ENCODE measurements around the gene KIF23.

Gene KIF23

DNA sequence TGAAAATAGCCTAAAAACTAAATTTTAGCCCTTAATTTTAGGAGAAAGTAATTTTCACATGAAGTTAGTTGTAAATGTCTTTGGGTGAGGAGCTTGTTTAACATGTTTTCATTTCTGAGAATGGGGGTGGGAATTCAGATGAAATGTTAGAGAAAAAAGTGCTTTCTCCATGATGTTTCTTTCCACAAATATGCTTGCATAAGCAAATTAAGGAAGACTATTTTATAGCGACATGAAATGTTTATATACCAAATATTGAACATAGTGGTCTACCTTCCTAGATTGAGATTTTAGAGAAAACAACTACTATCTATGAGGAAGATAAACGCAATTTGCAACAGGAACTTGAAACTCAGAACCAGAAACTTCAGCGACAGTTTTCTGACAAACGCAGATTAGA, 25.5 kb downstream of the KIF23 start:
- Histone ChIP-seq H3K4ac (ENCODE audit: low read length) (no peak overlapping the region), H4K8ac (ENCODE audit: low read depth, low read length) (no peak overlapping the region), H4K91ac (ENCODE audit: low read depth, low read length, poor library complexity) (no peak overlapping the region), H3K4me3 (ENCODE audit: low read length in 2 of 2) (no peak overlapping the region), H3K18ac (ENCODE audit: low read length) (no peak overlapping the region), H2BK120ac (ENCODE audit: low read depth, low read length) (no peak overlapping the region), H3K4me2 (ENCODE audit: insufficient read depth, low read length, poor library complexity, severe bottlenecking) (no peak overlapping the region), H3K27me3 (ENCODE audit: control insufficient read depth in 3 of 3, insufficient read depth in 3 of 3, low read depth in 1 of 3, low read length in 3 of 3) (no peaks in the 10 kb centered on the region), H3K14ac (ENCODE audit: low read length) (no peak overlapping the region), H3K36me3 (replicated peaks in 1 of 2; ENCODE audit: control insufficient read depth in 2 of 2, insufficient read depth in 2 of 2, low read length in 2 of 2) (peaks cover 27 to 100% of the 10 kb centered on the region in 2 donors), H2BK15ac (ENCODE audit: low read length) (no peak overlapping the region), H3K27ac (replicated peaks; ENCODE audit: low read length) (no peak overlapping the region), H2AFZ (ENCODE audit: low read length) (no peak overlapping the region), H3K23ac (ENCODE audit: low read depth, low read length, poor library complexity) (no peak overlapping the region), H2AK5ac (ENCODE audit: low read depth, low read length) (no peak overlapping the region), H3K9ac (ENCODE audit: low read depth, low read length, poor library complexity) (no peak overlapping the region), H2BK12ac (ENCODE audit: low read length) (no peak overlapping the region), H2BK5ac (ENCODE audit: low read length) (no peak overlapping the region), H3K9me3 (replicated peaks in 1 of 2; ENCODE audit: control insufficient read depth in 2 of 2, insufficient read depth in 1 of 2, low read depth in 1 of 2, low read length in 2 of 2) (no peaks in the 10 kb centered on the region), H3K4me1 (ENCODE audit: control insufficient read depth in 2 of 2, insufficient read depth in 1 of 2, low read depth in 1 of 2, low read length in 2 of 2) (no peaks in the 10 kb centered on the region), H3K79me1 (ENCODE audit: low read depth, low read length) (peaks cover 3% of the 10 kb centered on the region)
- DNase-seq (ENCODE audit: low spot score), result no peak
- WGBS, 2 donors (ENCODE audit: extremely low coverage in 2 of 2, insufficient read length in 2 of 2, insufficient replicate concordance in 1 of 2), result no CpG with 5 or more reads among the region's 4 CpGs

- no peak overlapping the region for H3K18ac ChIP-seq (ENCODE audit: low read length)
- H3K4me1 ChIP-seq (ENCODE audit: control insufficient read depth in 2 of 2, insufficient read depth in 1 of 2, low read depth in 1 of 2, low read length in 2 of 2), result no peaks in the 10 kb centered on the region
- H2AFZ ChIP-seq (ENCODE audit: low read length), result no peak overlapping the region
- H2BK12ac ChIP-seq (ENCODE audit: low read length), result no peak overlapping the region
- no peak overlapping the region for H3K4me3 ChIP-seq (ENCODE audit: low read length in 2 of 2)
- no peak overlapping the region for H2BK5ac ChIP-seq (ENCODE audit: low read length)
- no peak overlapping the region for H3K4ac ChIP-seq (ENCODE audit: low read length)
- H3K4me2 ChIP-seq (ENCODE audit: insufficient read depth, low read length, poor library complexity, severe bottlenecking), result no peak overlapping the region
- peaks cover 32 to 100% of the 10 kb centered on the region in 2 donors for H3K36me3 ChIP-seq (replicated peaks in 1 of 2; ENCODE audit: control insufficient read depth in 2 of 2, insufficient read depth in 2 of 2, low read length in 2 of 2)
- no CpG with 5 or more reads among the region's 5 CpGs for WGBS, 2 donors (ENCODE audit: extremely low coverage in 2 of 2, insufficient read length in 2 of 2, insufficient replicate concordance in 1 of 2)
- H3K23ac ChIP-seq (ENCODE audit: low read depth, low read length, poor library complexity), result no peak overlapping the region
- H4K8ac ChIP-seq (ENCODE audit: low read depth, low read length), result no peak overlapping the region
- no peak overlapping the region for H2AK5ac ChIP-seq (ENCODE audit: low read depth, low read length)
- DNase-seq (ENCODE audit: low spot score), result no peak
- no peak overlapping the region for H3K9ac ChIP-seq (ENCODE audit: low read depth, low read length, poor library complexity)
- H2BK15ac ChIP-seq (ENCODE audit: low read length), result no peak overlapping the region
- H3K27me3 ChIP-seq (ENCODE audit: control insufficient read depth in 3 of 3, insufficient read depth in 3 of 3, low read depth in 1 of 3, low read length in 3 of 3), result no peaks in the 10 kb centered on the region
- no peak overlapping the region for H3K27ac ChIP-seq (replicated peaks; ENCODE audit: low read length)
- H4K91ac ChIP-seq (ENCODE audit: low read depth, low read length, poor library complexity), result no peak overlapping the region
- no peaks in the 10 kb centered on the region for H3K9me3 ChIP-seq (replicated peaks in 1 of 2; ENCODE audit: control insufficient read depth in 2 of 2, insufficient read depth in 1 of 2, low read depth in 1 of 2, low read length in 2 of 2)
- H2BK120ac ChIP-seq (ENCODE audit: low read depth, low read length), result no peak overlapping the region
- H3K79me1 ChIP-seq (ENCODE audit: low read depth, low read length), result peaks cover 3% of the 10 kb centered on the region
- H3K14ac ChIP-seq (ENCODE audit: low read length), result no peak overlapping the region
Observed at GRCh38 chr15:69443032-69443611, 29.0 kb downstream of the KIF23 start.

- no peak overlapping the region for H4K8ac ChIP-seq (ENCODE audit: low read depth, low read length)
- no peaks in the 10 kb centered on the region for H3K4me1 ChIP-seq (ENCODE audit: control insufficient read depth in 2 of 2, insufficient read depth in 1 of 2, low read depth in 1 of 2, low read length in 2 of 2)
- H3K27ac ChIP-seq (replicated peaks; ENCODE audit: low read length), result no peak overlapping the region
- H3K9ac ChIP-seq (ENCODE audit: low read depth, low read length, poor library complexity), result no peak overlapping the region
- no peak overlapping the region for H2BK120ac ChIP-seq (ENCODE audit: low read depth, low read length)
- H2AFZ ChIP-seq (ENCODE audit: low read length), result no peak overlapping the region
- no peak overlapping the region for H2BK5ac ChIP-seq (ENCODE audit: low read length)
- H3K36me3 ChIP-seq (replicated peaks in 1 of 2; ENCODE audit: control insufficient read depth in 2 of 2, insufficient read depth in 2 of 2, low read length in 2 of 2), result peaks cover 27 to 96% of the 10 kb centered on the region in 2 donors
- no peak overlapping the region for H3K23ac ChIP-seq (ENCODE audit: low read depth, low read length, poor library complexity)
- no CpG with 5 or more reads among the region's 7 CpGs for WGBS, 2 donors (ENCODE audit: extremely low coverage in 2 of 2, insufficient read length in 2 of 2, insufficient replicate concordance in 1 of 2)
- H2AK5ac ChIP-seq (ENCODE audit: low read depth, low read length), result no peak overlapping the region
- H4K91ac ChIP-seq (ENCODE audit: low read depth, low read length, poor library complexity), result no peak overlapping the region
- H3K4me2 ChIP-seq (ENCODE audit: insufficient read depth, low read length, poor library complexity, severe bottlenecking), result no peak overlapping the region
- H2BK12ac ChIP-seq (ENCODE audit: low read length), result no peak overlapping the region
- DNase-seq (ENCODE audit: low spot score), result no peak
- no peak overlapping the region for H3K4me3 ChIP-seq (ENCODE audit: low read length in 2 of 2)
- H3K79me1 ChIP-seq (ENCODE audit: low read depth, low read length), result peaks cover 3% of the 10 kb centered on the region
- H3K4ac ChIP-seq (ENCODE audit: low read length), result no peak overlapping the region
- no peak overlapping the region for H2BK15ac ChIP-seq (ENCODE audit: low read length)
- H3K18ac ChIP-seq (ENCODE audit: low read length), result no peak overlapping the region
- no peak overlapping the region for H3K14ac ChIP-seq (ENCODE audit: low read length)
- no peaks in the 10 kb centered on the region for H3K27me3 ChIP-seq (ENCODE audit: control insufficient read depth in 3 of 3, insufficient read depth in 3 of 3, low read depth in 1 of 3, low read length in 3 of 3)
- no peaks in the 10 kb centered on the region for H3K9me3 ChIP-seq (replicated peaks in 1 of 2; ENCODE audit: control insufficient read depth in 2 of 2, insufficient read depth in 1 of 2, low read depth in 1 of 2, low read length in 2 of 2)
Observed at GRCh38 chr15:69444686-69445085, 30.5 kb downstream of the KIF23 start.

- Histone ChIP-seq H3K4me3 (ENCODE audit: low read length in 2 of 2) (no peak overlapping the region), H4K8ac (ENCODE audit: low read depth, low read length) (no peak overlapping the region), H2AFZ (ENCODE audit: low read length) (no peak overlapping the region), H3K79me1 (ENCODE audit: low read depth, low read length) (no peaks in the 10 kb centered on the region), H2BK120ac (ENCODE audit: low read depth, low read length) (no peak overlapping the region), H3K4me1 (ENCODE audit: control insufficient read depth in 2 of 2, insufficient read depth in 1 of 2, low read depth in 1 of 2, low read length in 2 of 2) (peaks cover 0 to 2% of the 10 kb centered on the region in 2 donors), H2AK5ac (ENCODE audit: low read depth, low read length) (no peak overlapping the region), H3K36me3 (replicated peaks in 1 of 2; ENCODE audit: control insufficient read depth in 2 of 2, insufficient read depth in 2 of 2, low read length in 2 of 2) (peaks cover 15 to 78% of the 10 kb centered on the region in 2 donors), H3K27ac (replicated peaks; ENCODE audit: low read length) (no peak overlapping the region), H3K9ac (ENCODE audit: low read depth, low read length, poor library complexity) (no peak overlapping the region), H2BK5ac (ENCODE audit: low read length) (no peak overlapping the region), H3K27me3 (ENCODE audit: control insufficient read depth in 3 of 3, insufficient read depth in 3 of 3, low read depth in 1 of 3, low read length in 3 of 3) (no peaks in the 10 kb centered on the region), H3K18ac (ENCODE audit: low read length) (no peak overlapping the region), H4K91ac (ENCODE audit: low read depth, low read length, poor library complexity) (no peak overlapping the region), H3K4me2 (ENCODE audit: insufficient read depth, low read length, poor library complexity, severe bottlenecking) (no peak overlapping the region), H2BK15ac (ENCODE audit: low read length) (no peak overlapping the region), H3K14ac (ENCODE audit: low read length) (no peak overlapping the region), H3K9me3 (replicated peaks in 1 of 2; ENCODE audit: control insufficient read depth in 2 of 2, insufficient read depth in 1 of 2, low read depth in 1 of 2, low read length in 2 of 2) (no peaks in the 10 kb centered on the region), H3K23ac (ENCODE audit: low read depth, low read length, poor library complexity) (no peak overlapping the region), H3K4ac (ENCODE audit: low read length) (no peak overlapping the region), H2BK12ac (ENCODE audit: low read length) (no peak overlapping the region)
- DNase-seq (ENCODE audit: low spot score), result no peak
- WGBS, 2 donors (ENCODE audit: extremely low coverage in 2 of 2, insufficient read length in 2 of 2, insufficient replicate concordance in 1 of 2), result no CpG with 5 or more reads among the region's 2 CpGs
Observed at GRCh38 chr15:69446953-69447352, 32.8 kb downstream of the KIF23 start.

Measured in neuronal stem cell (in vitro differentiated cells).